Lower leg skin (tissue), 4 donors: ENCODE data around the gene RBM22. TPM values are rescaled to one million over a fixed set of nuclear protein-coding genes. Genes with fewer than 3 reads are reported as not detected.

Experiments
- DNase-seq, 2 donors: peaks; one replicate each; pipeline ENCODE4 v3.0.0-alpha.2; 2019; ENCODE audit warnings: low spot score in 2 of 2
- H3K4me3 ChIP-seq: fragments of 200-600 bp; sonication (generic); 2 replicates; pipeline ENCODE4 v1.5.1; 2017; ENCODE audit warnings: mild to moderate bottlenecking, low read depth; ENCODE audit not compliant: poor library complexity, severe bottlenecking
- POLR2A ChIP-seq, 2 donors: fragments of 450-650 bp; IDR thresholded peaks; one replicate each; pipeline ENCODE4 v1.6.1; 2016 to 2017; ENCODE audit warnings: antibody characterized with exemption in 2 of 2, mild to moderate bottlenecking in 1 of 2, moderate library complexity in 1 of 2
- WGBS, 2 donors: methylation state at CpG; one replicate each; pipeline ENCODE4 v1.1.5; 2018; 5-methylcytosine and 5-hydroxymethylcytosine counted together
- intact Hi-C: fragments of 100-400 bp; cut with DNase I; formaldehyde crosslinking; loops from one replicate; pipeline ENCODE4 v1.15.0; 2023; ENCODE audit warnings: low total_unique reads
- total RNA-seq, 4 donors: library from RNA; depleted of rRNA; stranded (reverse); fragments of >200 nt; gene quantifications; one replicate each; pipeline ENCODE4 v1.1.0, GENCODE V29; 2016
- TF ChIP-seq, protein P1 (sequence below), 3 donors: fragments of 450-650 bp; IDR thresholded peaks; one replicate each; pipeline ENCODE4 v1.5.1; 2016; ENCODE audit warnings: antibody characterized with exemption in 3 of 3, mild to moderate bottlenecking in 3 of 3, moderate library complexity in 2 of 3

Gene RBM22
- total RNA-seq, 4 donors from 2014 or later: 27.6 to 38.6 (median 35.9) TPM

- TF ChIP-seq, protein P1, sequence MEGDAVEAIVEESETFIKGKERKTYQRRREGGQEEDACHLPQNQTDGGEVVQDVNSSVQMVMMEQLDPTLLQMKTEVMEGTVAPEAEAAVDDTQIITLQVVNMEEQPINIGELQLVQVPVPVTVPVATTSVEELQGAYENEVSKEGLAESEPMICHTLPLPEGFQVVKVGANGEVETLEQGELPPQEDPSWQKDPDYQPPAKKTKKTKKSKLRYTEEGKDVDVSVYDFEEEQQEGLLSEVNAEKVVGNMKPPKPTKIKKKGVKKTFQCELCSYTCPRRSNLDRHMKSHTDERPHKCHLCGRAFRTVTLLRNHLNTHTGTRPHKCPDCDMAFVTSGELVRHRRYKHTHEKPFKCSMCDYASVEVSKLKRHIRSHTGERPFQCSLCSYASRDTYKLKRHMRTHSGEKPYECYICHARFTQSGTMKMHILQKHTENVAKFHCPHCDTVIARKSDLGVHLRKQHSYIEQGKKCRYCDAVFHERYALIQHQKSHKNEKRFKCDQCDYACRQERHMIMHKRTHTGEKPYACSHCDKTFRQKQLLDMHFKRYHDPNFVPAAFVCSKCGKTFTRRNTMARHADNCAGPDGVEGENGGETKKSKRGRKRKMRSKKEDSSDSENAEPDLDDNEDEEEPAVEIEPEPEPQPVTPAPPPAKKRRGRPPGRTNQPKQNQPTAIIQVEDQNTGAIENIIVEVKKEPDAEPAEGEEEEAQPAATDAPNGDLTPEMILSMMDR (IDR thresholded peaks at IDR 0.05): no peak
- TF ChIP-seq POLR2A (IDR thresholded peaks at IDR 0.05): no peak
- DNase-seq: no peak
- intact Hi-C loops: loop anchor here (10.0 kb wide), 1 partner anchor 185 kb away; no protein-coding TSS in a partner anchor
- 92 to 93% methylated on average over 42 to 46 of the region's 46 CpGs for WGBS, 2 donors
- no peak overlapping the region for H3K4me3 ChIP-seq
These were observed 51.5 kb downstream of the RBM22 start for GRCh38 chr5:150649108-150650020.

DNA sequence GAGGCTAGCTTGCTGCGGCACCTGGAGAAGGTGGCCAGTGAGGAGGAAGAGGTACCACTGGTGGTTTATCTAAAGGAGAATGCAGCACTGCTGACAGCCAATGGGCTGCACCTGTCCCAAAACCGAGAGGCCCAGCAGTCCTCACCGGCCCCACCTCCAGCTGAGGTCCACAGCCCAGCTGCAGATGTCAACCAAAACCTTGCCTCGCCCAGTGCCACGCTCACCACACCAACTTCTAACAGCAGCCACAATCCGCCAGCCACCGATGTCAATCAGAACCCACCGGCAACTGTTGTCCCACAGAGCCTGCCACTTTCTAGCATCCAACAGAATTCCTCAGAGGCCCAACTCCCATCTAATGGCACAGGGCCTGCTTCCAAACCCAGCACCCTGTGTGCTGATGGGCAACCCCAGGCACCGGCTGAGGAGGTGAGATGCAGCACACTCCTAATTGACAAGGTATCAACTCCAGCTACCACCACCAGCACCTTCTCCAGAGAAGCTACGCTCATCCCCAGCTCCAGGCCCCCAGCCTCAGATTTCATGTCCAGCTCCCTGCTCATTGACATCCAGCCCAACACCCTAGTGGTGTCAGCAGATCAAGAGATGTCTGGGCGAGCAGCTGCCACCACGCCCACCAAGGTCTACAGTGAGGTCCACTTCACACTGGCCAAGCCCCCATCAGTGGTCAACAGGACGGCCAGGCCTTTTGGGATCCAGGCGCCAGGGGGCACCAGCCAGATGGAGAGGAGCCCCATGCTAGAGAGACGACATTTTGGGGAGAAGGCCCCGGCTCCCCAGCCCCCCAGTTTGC, 52.4 kb downstream of the RBM22 start:
- WGBS, 2 donors: 92 to 96% methylated on average over 16 of the region's 16 CpGs
- TF ChIP-seq, protein P1 (IDR thresholded peaks at IDR 0.05): no peak
- TF ChIP-seq POLR2A (IDR thresholded peaks at IDR 0.05): no peak
- intact Hi-C loops: no loop called here
- no peak for DNase-seq
- H3K4me3 ChIP-seq: no peak overlapping the region

DNA sequence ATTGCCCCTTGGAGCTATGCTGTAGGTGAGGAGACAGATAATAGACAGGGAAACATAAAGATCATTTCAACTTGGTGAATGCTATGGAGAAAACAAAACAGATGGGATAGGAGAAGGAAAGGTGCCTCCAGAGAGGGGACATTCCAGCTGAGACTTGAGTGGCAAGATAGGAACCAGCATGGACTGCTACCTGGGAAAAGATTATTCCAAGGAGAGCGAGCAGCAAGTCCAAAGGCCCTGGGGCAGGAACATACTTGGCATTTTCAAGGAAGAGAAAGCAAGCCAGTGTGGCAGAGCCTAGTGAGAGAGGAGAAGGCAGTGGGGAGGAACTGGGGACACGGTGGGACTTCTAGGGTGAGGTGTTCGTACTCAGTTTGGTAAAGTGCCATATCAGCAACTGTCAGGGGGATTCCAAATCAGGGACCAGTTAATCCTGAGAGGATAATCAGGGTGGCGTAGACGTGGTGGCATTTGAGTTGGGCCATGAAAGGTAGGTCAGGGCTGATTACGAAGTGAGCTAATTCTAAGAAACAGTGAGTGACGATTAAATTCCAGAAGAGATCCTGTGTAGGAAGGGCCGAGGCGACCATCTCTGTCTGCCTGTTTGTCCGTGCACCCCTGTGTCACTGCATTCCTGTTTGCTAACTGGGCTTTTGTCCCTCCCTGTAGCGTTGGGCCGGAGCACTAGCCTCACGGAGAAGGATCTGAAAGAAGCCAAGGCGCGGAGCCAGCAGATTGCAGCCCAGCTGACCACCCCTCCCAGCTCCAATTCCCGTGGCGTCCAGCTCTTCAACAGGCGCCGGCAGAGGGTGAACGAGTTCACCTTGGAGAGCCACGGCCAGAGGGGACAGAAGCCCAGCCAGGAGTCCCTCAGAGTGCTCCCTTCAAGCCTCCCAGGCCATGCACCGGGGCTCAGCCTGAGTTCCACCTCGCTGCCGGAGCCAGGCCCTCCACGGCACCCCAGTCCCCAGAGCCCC, 53.3 kb downstream of the RBM22 start:
- intact Hi-C loops: no loop called here
- H3K4me3 ChIP-seq: no peak overlapping the region
- DNase-seq: no peak
- no peak for TF ChIP-seq POLR2A (IDR thresholded peaks at IDR 0.05)
- TF ChIP-seq, protein P1 (IDR thresholded peaks at IDR 0.05): no peak
- 81 to 84% methylated on average over 25 of the region's 25 CpGs for WGBS, 2 donors

- DNase-seq: no peak
- intact Hi-C loops: no loop called here
- no peak for TF ChIP-seq POLR2A (IDR thresholded peaks at IDR 0.05)
- TF ChIP-seq, protein P1 (IDR thresholded peaks at IDR 0.05): no peak
- H3K4me3 ChIP-seq: no peak overlapping the region
- 63 to 80% methylated on average over 4 of the region's 4 CpGs for WGBS, 2 donors
These were observed 55.7 kb downstream of the RBM22 start for GRCh38 chr5:150645070-150645700.

DNA sequence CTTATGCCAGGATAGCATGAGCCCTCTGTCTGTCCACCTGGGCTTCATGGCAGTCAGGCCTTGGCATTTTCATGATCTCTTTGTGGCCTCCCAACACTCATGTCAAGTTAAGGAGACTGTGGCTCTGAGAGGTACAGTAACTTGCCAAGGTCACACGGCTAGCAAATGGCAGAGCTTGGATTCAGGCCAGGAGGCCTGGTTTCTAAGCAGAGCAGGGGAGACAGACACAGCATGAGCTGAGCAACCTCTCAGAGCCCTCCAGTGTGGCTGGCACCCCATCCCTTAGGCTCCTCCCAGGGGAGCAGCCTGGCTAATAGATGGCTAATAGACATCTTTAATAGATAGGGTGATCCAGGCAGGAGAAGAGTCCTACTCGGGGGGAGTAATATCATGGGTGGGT, 56.3 kb downstream of the RBM22 start:
- DNase-seq: no peak
- intact Hi-C loops: no loop called here
- 50 to 54% methylated on average over 2 of the region's 2 CpGs for WGBS, 2 donors
- no peak overlapping the region for H3K4me3 ChIP-seq
- TF ChIP-seq, protein P1 (IDR thresholded peaks at IDR 0.05): no peak
- TF ChIP-seq POLR2A (IDR thresholded peaks at IDR 0.05): no peak
